WERI-Rb-1 (cell line): ENCODE data around the gene FRK.

ENCODE experiments used
- DNase-seq: peaks from one replicate; pipeline ENCODE4 v3.0.0-alpha.2; 2020
- H3K27ac ChIP-seq: fragments of 250-450 bp; sonication (Bioruptor Pico); 2 replicates; pipeline ENCODE4 v1.5.1; 2020; ENCODE audit warnings: mild to moderate bottlenecking, moderate library complexity
- H3K27me3 ChIP-seq: fragments of 250-450 bp; sonication (Bioruptor Pico); 2 replicates; pipeline ENCODE4 v1.5.1; 2021; ENCODE audit warnings: mild to moderate bottlenecking, low read depth, moderate library complexity; ENCODE audit not compliant: insufficient read depth, severe bottlenecking
- H3K36me3 ChIP-seq: fragments of 250-450 bp; sonication (Bioruptor Pico); 2 replicates; pipeline ENCODE4 v1.5.1; 2020; ENCODE audit warnings: mild to moderate bottlenecking, moderate library complexity
- H3K4me3 ChIP-seq: 2 replicates; pipeline ENCODE4 v1.5.1; 2011; ENCODE audit warnings: low read depth, mild to moderate bottlenecking, control low read depth, low read length
- H3K9me3 ChIP-seq: fragments of 250-450 bp; sonication (Bioruptor Pico); 2 replicates; pipeline ENCODE4 v1.5.1; 2021; ENCODE audit warnings: mild to moderate bottlenecking, moderate library complexity; ENCODE audit not compliant: severe bottlenecking
- TF ChIP-seq, protein P1 (sequence below): IDR thresholded peaks from 2 replicates; pipeline ENCODE4 v1.5.1; 2011; ENCODE audit warnings: low read depth, mild to moderate bottlenecking, control low read depth, inconsistent platforms, low read length

The FRK gene

DNA sequence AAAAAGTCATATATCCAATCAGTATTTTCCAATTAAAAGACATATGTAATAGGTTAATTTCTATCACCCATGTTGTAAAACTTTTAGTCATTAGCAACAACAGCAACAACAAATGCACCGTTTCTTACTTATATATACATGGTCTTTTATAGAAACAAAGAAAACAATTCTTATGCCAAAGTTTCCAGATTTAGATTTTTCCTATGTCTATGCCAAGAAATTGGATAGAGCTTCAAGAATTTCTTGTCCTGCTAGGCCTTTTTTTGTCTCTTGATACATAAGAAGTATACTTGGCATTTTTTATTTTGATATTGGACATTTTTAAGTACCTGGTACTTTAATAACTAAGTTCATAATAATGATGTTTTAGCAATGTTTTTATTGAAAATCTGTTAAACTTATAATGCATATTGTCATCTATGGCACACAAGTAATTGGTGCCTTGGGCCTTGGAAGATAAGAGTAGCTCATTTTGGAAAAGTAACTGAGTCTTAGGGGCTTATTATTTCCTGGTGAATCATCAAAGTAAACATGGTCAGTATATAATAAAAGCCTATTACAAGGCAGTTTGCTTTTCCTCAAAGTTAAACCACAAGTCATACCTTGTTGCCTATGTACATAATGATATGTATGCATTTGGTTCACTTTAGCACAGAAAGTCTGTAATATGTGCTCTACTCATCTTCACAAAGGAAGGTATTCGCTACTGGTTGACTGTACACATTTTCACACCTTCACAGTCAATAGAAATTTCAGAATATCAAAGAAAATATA, 10.1 kb upstream of the FRK start:
- Histone ChIP-seq H3K9me3 (no peaks in the 10 kb centered on the region), H3K4me3 (no peak overlapping the region), H3K27ac (no peak overlapping the region), H3K36me3 (no peaks in the 10 kb centered on the region), H3K27me3 (no peaks in the 10 kb centered on the region)
- DNase-seq: no peak
- TF ChIP-seq, protein P1, sequence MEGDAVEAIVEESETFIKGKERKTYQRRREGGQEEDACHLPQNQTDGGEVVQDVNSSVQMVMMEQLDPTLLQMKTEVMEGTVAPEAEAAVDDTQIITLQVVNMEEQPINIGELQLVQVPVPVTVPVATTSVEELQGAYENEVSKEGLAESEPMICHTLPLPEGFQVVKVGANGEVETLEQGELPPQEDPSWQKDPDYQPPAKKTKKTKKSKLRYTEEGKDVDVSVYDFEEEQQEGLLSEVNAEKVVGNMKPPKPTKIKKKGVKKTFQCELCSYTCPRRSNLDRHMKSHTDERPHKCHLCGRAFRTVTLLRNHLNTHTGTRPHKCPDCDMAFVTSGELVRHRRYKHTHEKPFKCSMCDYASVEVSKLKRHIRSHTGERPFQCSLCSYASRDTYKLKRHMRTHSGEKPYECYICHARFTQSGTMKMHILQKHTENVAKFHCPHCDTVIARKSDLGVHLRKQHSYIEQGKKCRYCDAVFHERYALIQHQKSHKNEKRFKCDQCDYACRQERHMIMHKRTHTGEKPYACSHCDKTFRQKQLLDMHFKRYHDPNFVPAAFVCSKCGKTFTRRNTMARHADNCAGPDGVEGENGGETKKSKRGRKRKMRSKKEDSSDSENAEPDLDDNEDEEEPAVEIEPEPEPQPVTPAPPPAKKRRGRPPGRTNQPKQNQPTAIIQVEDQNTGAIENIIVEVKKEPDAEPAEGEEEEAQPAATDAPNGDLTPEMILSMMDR: no peak

DNA sequence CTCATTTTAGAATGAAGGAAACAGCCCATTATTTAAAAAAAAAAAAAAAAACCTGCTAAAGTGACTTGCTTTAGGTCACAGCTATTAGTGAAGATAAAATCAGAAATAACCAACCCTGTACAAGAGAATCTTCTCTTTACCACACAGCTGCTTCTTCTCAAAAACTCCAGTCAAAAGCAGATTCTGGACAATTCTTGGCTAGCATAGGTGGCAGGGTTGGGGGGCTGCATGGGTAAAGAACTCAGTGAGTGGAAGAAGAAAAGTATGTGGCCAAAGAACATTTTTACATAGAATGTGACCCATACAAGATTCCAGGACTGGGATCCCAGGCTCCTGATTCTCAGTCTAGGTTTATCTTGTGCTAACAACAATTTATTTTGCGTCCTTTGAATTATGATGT, 9.4 kb upstream of the FRK start:
- no peak overlapping the region for H3K27ac ChIP-seq
- no peaks in the 10 kb centered on the region for H3K9me3 ChIP-seq
- H3K27me3 ChIP-seq: no peaks in the 10 kb centered on the region
- TF ChIP-seq, protein P1: no peak
- DNase-seq: no peak
- H3K36me3 ChIP-seq: no peaks in the 10 kb centered on the region
- no peak overlapping the region for H3K4me3 ChIP-seq

DNA sequence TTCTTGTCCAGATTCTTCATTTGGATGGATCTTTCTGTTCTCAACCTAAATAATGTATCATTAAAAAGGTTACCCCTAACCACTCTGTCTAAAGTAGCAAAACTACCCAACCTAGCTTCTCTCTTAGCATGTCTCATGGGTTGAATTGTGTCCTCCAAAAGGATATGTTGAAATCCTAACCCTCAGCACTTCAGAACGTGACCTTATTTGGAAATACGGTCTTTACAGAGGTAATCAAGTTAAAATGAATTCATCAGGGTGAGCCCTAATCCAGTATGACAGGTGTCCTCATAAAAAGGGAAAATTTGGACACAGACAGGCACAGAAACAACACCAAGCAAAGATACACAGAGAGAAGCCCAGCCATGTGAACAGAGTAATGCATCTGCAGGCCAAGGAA, 6.1 kb upstream of the FRK start:
- Histone ChIP-seq H3K27me3 (no peaks in the 10 kb centered on the region), H3K9me3 (no peaks in the 10 kb centered on the region), H3K27ac (no peak overlapping the region), H3K36me3 (no peaks in the 10 kb centered on the region), H3K4me3 (no peak overlapping the region)
- TF ChIP-seq, protein P1: no peak
- DNase-seq: no peak

DNA sequence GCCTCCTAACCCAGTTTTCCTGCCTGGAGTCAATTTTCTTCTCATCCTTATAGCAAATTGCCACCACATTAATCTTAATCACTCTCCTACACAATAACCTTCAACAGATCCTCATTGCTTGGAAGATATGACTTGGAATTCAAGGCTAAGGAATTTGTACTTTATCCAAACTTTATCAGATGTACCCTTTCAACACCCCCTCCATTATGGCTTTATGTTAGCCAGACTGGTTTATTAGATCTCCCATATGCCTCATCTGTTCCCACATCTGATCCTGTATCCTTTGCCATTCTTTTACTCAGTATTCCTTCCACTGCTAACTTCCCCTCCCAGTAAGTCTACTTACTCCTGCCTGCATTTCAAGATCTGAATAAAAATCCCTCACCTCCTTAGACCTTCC, 4.0 kb upstream of the FRK start:
- Histone ChIP-seq H3K36me3 (no peaks in the 10 kb centered on the region), H3K4me3 (no peak overlapping the region), H3K9me3 (no peaks in the 10 kb centered on the region), H3K27ac (no peak overlapping the region), H3K27me3 (no peaks in the 10 kb centered on the region)
- no peak for DNase-seq
- TF ChIP-seq, protein P1: no peak

DNA sequence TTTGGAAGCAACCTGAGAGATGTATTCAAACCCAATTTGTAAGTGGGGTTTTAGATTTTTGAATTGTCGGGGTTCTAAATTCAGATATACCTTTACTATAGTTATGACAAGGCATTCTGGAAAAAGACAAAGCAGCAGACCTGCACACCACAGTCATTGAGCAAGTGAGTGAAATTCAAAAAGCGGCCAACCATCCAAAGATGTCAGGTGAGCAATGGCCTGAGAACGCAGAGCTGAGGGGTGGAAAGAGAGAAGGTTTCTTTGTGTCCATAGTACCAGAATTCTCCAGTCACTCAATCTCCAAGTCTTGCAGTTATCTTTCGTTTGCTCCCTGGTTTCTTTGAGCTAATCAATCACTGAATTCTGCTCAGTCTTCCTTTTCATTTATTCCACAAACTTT, 1.8 kb upstream of the FRK start:
- Histone ChIP-seq H3K4me3 (no peak overlapping the region), H3K9me3 (no peaks in the 10 kb centered on the region), H3K27me3 (no peaks in the 10 kb centered on the region), H3K27ac (no peak overlapping the region), H3K36me3 (no peaks in the 10 kb centered on the region)
- DNase-seq: no peak
- TF ChIP-seq, protein P1: no peak
